ENCODE data around the gene ZFP57. TPM values are rescaled to one million over a fixed set of nuclear protein-coding genes. Genes with fewer than 3 reads are reported as not detected.

Gene ZFP57
- total and polyA plus RNA-seq, 5 donors, result 0.32 to 1.8 (median 0.48) TPM

- DNase-seq, result peak in 2 of 3 donors; percentile 53 to 70
- H3K4me3 ChIP-seq (ENCODE audit: low read length), result no peak overlapping the region
These were observed 49.6 kb downstream of the ZFP57 start for GRCh38 chr6:29631209-29631810.

GRCh38 chr6:29630315-29630714, 50.6 kb downstream of the ZFP57 start:
- 78% methylated on average over 9 of the region's 9 CpGs for WGBS
- Histone ChIP-seq H3K4me3 (ENCODE audit: low read length) (no peak overlapping the region), H3K27me3 (ENCODE audit: control insufficient read depth, insufficient read depth) (no peaks in the 10 kb centered on the region), H3K9me3 (ENCODE audit: control insufficient read depth, low read length) (no peaks in the 10 kb centered on the region), H3K27ac (ENCODE audit: low read length) (no peak overlapping the region), H3K4me1 (ENCODE audit: control insufficient read depth, insufficient read depth, low read length) (peaks cover 8% of the 10 kb centered on the region)
- ATAC-seq (no peak), DNase-seq (no peak)
- intact Hi-C loops (cut with DNase I), result no loop called here

More at GRCh38 chr6:29631209-29631810, 49.6 kb downstream of the ZFP57 start:
- 65% methylated on average over 14 of the region's 14 CpGs for WGBS
- Histone ChIP-seq H3K9me3 (ENCODE audit: control insufficient read depth, low read length) (no peaks in the 10 kb centered on the region), H3K4me1 (ENCODE audit: control insufficient read depth, insufficient read depth, low read length) (peaks cover 8% of the 10 kb centered on the region), H3K27ac (ENCODE audit: low read length) (no peak overlapping the region), H3K27me3 (ENCODE audit: control insufficient read depth, insufficient read depth) (no peaks in the 10 kb centered on the region)
- intact Hi-C loops (cut with DNase I), result no loop called here
- ATAC-seq, result no peak

GRCh38 chr6:29629571-29629970, 51.4 kb downstream of the ZFP57 start:
- Histone ChIP-seq H3K4me3 (ENCODE audit: low read length) (no peak overlapping the region), H3K9me3 (ENCODE audit: control insufficient read depth, low read length) (no peaks in the 10 kb centered on the region), H3K27ac (ENCODE audit: low read length) (no peak overlapping the region), H3K27me3 (ENCODE audit: control insufficient read depth, insufficient read depth) (no peaks in the 10 kb centered on the region), H3K4me1 (ENCODE audit: control insufficient read depth, insufficient read depth, low read length) (peaks cover 8% of the 10 kb centered on the region)
- intact Hi-C loops (cut with DNase I), result loop anchor here in 1 of 4 donors (10.0 kb wide), 1 partner anchor 705 kb away; the partner anchor contains the start of gene TRIM27
- DNase-seq (no peak), ATAC-seq (no peak)
- 95% methylated on average over 2 of the region's 2 CpGs for WGBS

GRCh38 chr6:29628419-29629281, 52.3 kb downstream of the ZFP57 start:
- DNase-seq (peak; percentile 82 to 93 (median 91)), ATAC-seq (peak; percentile 64 to 67)
- Histone ChIP-seq H3K27me3 (ENCODE audit: control insufficient read depth, insufficient read depth) (no peaks in the 10 kb centered on the region), H3K4me3 (ENCODE audit: low read length) (peak overlapping the region; percentile 53), H3K9me3 (ENCODE audit: control insufficient read depth, low read length) (no peaks in the 10 kb centered on the region), H3K27ac (ENCODE audit: low read length) (peak overlapping the region; percentile 51), H3K4me1 (ENCODE audit: control insufficient read depth, insufficient read depth, low read length) (peaks cover 8% of the 10 kb centered on the region)
- intact Hi-C loops (cut with DNase I), result loop anchor here in 1 of 4 donors (10.0 kb wide), 1 partner anchor 704 kb away; the partner anchor contains the start of gene TRIM27
- 9% methylated on average over 32 of the region's 32 CpGs for WGBS

GRCh38 chr6:29627755-29628418, 53.1 kb downstream of the ZFP57 start:
- peak; percentile 66 to 70 for ATAC-seq
- Histone ChIP-seq H3K4me1 (ENCODE audit: control insufficient read depth, insufficient read depth, low read length) (peaks cover 8% of the 10 kb centered on the region), H3K27ac (ENCODE audit: low read length) (peak overlapping the region; percentile 51), H3K4me3 (ENCODE audit: low read length) (peak overlapping the region; percentile 53), H3K27me3 (ENCODE audit: control insufficient read depth, insufficient read depth) (no peaks in the 10 kb centered on the region), H3K9me3 (ENCODE audit: control insufficient read depth, low read length) (no peaks in the 10 kb centered on the region)
- 1% methylated on average over 51 of the region's 51 CpGs for WGBS
- peak; percentile 88 to 91 (median 90) for DNase-seq
- intact Hi-C loops (cut with DNase I), result loop anchor here in 1 of 4 donors (10.0 kb wide), 1 partner anchor 703 kb away; the partner anchor contains the start of gene TRIM27

- H3K4me3 ChIP-seq (ENCODE audit: low read length), result peak overlapping the region; percentile 53
- H3K4me1 ChIP-seq (ENCODE audit: control insufficient read depth, insufficient read depth, low read length), result peaks cover 8% of the 10 kb centered on the region
- WGBS, result 17% methylated on average over 31 of the region's 31 CpGs
- no peaks in the 10 kb centered on the region for H3K9me3 ChIP-seq (ENCODE audit: control insufficient read depth, low read length)
- peak in 2 of 3 donors; percentile 27 to 66 for DNase-seq
- no peaks in the 10 kb centered on the region for H3K27me3 ChIP-seq (ENCODE audit: control insufficient read depth, insufficient read depth)
- intact Hi-C loops (cut with DNase I), result loop anchor here in 1 of 4 donors (10.0 kb wide), 1 partner anchor 702 kb away; the partner anchor contains the start of gene TRIM27
- peak; percentile 2 to 8 for ATAC-seq
- H3K27ac ChIP-seq (ENCODE audit: low read length), result no peak overlapping the region
These were observed 53.8 kb downstream of the ZFP57 start for GRCh38 chr6:29626948-29627754.

- Histone ChIP-seq H3K4me3 (ENCODE audit: low read length) (no peak overlapping the region), H3K27me3 (ENCODE audit: control insufficient read depth, insufficient read depth) (no peaks in the 10 kb centered on the region), H3K27ac (ENCODE audit: low read length) (no peak overlapping the region), H3K9me3 (ENCODE audit: control insufficient read depth, low read length) (no peaks in the 10 kb centered on the region), H3K4me1 (ENCODE audit: control insufficient read depth, insufficient read depth, low read length) (peaks cover 2% of the 10 kb centered on the region)
- intact Hi-C loops (cut with DNase I), result loop anchor here in 1 of 4 donors (10.0 kb wide), 1 partner anchor 701 kb away; the partner anchor contains the start of gene TRIM27
- WGBS, result 60% methylated on average over 7 of the region's 7 CpGs
- ATAC-seq, result no peak
- DNase-seq, result no peak
These were observed 55.5 kb downstream of the ZFP57 start for GRCh38 chr6:29625337-29625930.

- no peak overlapping the region for H3K27ac ChIP-seq (ENCODE audit: low read length)
- intact Hi-C loops (cut with DNase I), result loop anchor here in 1 of 4 donors (10.0 kb wide), 1 partner anchor 700 kb away; the partner anchor contains the start of gene TRIM27
- DNase-seq (no peak), ATAC-seq (no peak)
- no peaks in the 10 kb centered on the region for H3K9me3 ChIP-seq (ENCODE audit: control insufficient read depth, low read length)
- WGBS, result 85% methylated on average over 3 of the region's 3 CpGs
- H3K27me3 ChIP-seq (ENCODE audit: control insufficient read depth, insufficient read depth), result no peaks in the 10 kb centered on the region
- no peak overlapping the region for H3K4me3 ChIP-seq (ENCODE audit: low read length)
- peaks cover 2% of the 10 kb centered on the region for H3K4me1 ChIP-seq (ENCODE audit: control insufficient read depth, insufficient read depth, low read length)
These were observed 56.4 kb downstream of the ZFP57 start for GRCh38 chr6:29624520-29624961.

Data from right cardiac atrium (tissue), 5 donors.